ENCODE data around the gene NACA. TPM values are rescaled to one million over a fixed set of nuclear protein-coding genes. Genes with fewer than 3 reads are reported as not detected.

NACA gene
- total and polyA plus RNA-seq, 2 of the 13 experiments (the other 11 are each of a cell fraction or from before 2014, with no cell fraction given), result 799 to 1,700 TPM

- TF ChIP-seq PAWR (CRISPR knock-in tag; IDR thresholded peaks at IDR 0.05; ENCODE audit: borderline replicate concordance), result no peak
- TF ChIP-seq KDM5B (CRISPR knock-in tag; IDR thresholded peaks at IDR 0.05; ENCODE audit: borderline replicate concordance), result peak; percentile 94
- TF ChIP-seq ZNF788 (CRISPR knock-in tag; IDR thresholded peaks at IDR 0.05; ENCODE audit: borderline replicate concordance), result peak; percentile 69; the same call in 1 of the 2 replicates
- TF ChIP-seq HOXA9 (CRISPR knock-in tag; IDR thresholded peaks at IDR 0.05; ENCODE audit: borderline replicate concordance), result no peak; the same call in 1 of the 2 replicates
- peak; percentile 65; the same call in 1 of the 2 replicates for TF ChIP-seq ZBTB7B (CRISPR knock-in tag; IDR thresholded peaks at IDR 0.05)
- no peak for TF ChIP-seq HOXA7 (CRISPR knock-in tag; IDR thresholded peaks at IDR 0.05)
- no peak for TF ChIP-seq RFXANK (CRISPR knock-in tag; IDR thresholded peaks at IDR 0.05)
- TF ChIP-seq KLF13 (CRISPR knock-in tag; IDR thresholded peaks at IDR 0.05), result peak; percentile 94
- TF ChIP-seq ZNF207 (IDR thresholded peaks at IDR 0.05; ENCODE audit: borderline replicate concordance), result no peak
- TF ChIP-seq AKAP8 (CRISPR knock-in tag; IDR thresholded peaks at IDR 0.05), result no peak; the same call in 1 of the 2 replicates
- TF ChIP-seq ZC3H13 (CRISPR knock-in tag; IDR thresholded peaks at IDR 0.05), result peak; percentile 55; the same call in 1 of the 2 replicates
- TF ChIP-seq IKZF4 (CRISPR knock-in tag; IDR thresholded peaks at IDR 0.05; ENCODE audit: borderline replicate concordance, low read depth, not compliant biosample characterization), result no peak
- TF ChIP-seq ZNF720 (CRISPR knock-in tag; IDR thresholded peaks at IDR 0.05), result 0 out of 2 replicates have a peak, but pooled peaks have one; percentile 61
- TF ChIP-seq ZNF724P (CRISPR knock-in tag; IDR thresholded peaks at IDR 0.05; ENCODE audit: borderline replicate concordance), result no peak
- TF ChIP-seq ZNF468 (CRISPR knock-in tag; IDR thresholded peaks at IDR 0.05), result no peak
- TF ChIP-seq TEAD2 (CRISPR knock-in tag; IDR thresholded peaks at IDR 0.05), result no peak
- TF ChIP-seq SMAD1 (CRISPR knock-in tag; IDR thresholded peaks at IDR 0.05; ENCODE audit: borderline replicate concordance, low read depth), result peak; percentile 93; the same call in 1 of the 2 replicates
- TF ChIP-seq ZNF644 (CRISPR knock-in tag; IDR thresholded peaks at IDR 0.05; ENCODE audit: low read depth), result no peak
- TF ChIP-seq ZNF589 (CRISPR knock-in tag; conservative IDR thresholded peaks at IDR 0.05), result peak; percentile 83; the same call in 1 of the 2 replicates
- no peak for TF ChIP-seq ZBTB46 (CRISPR knock-in tag; IDR thresholded peaks at IDR 0.05; ENCODE audit: borderline replicate concordance)
- no peak for TF ChIP-seq TRAFD1 (CRISPR knock-in tag; IDR thresholded peaks at IDR 0.05; ENCODE audit: borderline replicate concordance)
- no peak for TF ChIP-seq ZNF597 (CRISPR knock-in tag; IDR thresholded peaks at IDR 0.05)
- TF ChIP-seq ZNF460 (CRISPR knock-in tag; IDR thresholded peaks at IDR 0.05; ENCODE audit: borderline replicate concordance), result peak; percentile 70; the same call in 1 of the 2 replicates
- TF ChIP-seq ZNF275 (CRISPR knock-in tag; IDR thresholded peaks at IDR 0.05; ENCODE audit: borderline replicate concordance), result peak; percentile 68; the same call in 1 of the 2 replicates
These were observed at the start of gene NACA (continued) for GRCh38 chr12:56724972-56725722.
